Colon (tissue), 2 donors: ENCODE results near the gene GALNT7.

Source experiments
- FAIRE-seq: peaks from 2 replicates; lab custom pipeline; 2012; peaks lifted over from hg19 to GRCh38; lab: Jason Lieb, UNC
- donor health status: control.
- donor health status: control.

The GALNT7 gene

GRCh38 chr4:173360587-173361221, 192.1 kb downstream of the GALNT7 start:
- no peak for FAIRE-seq

GRCh38 chr4:173362666-173363065, 194.1 kb downstream of the GALNT7 start:
- no peak for FAIRE-seq

DNA sequence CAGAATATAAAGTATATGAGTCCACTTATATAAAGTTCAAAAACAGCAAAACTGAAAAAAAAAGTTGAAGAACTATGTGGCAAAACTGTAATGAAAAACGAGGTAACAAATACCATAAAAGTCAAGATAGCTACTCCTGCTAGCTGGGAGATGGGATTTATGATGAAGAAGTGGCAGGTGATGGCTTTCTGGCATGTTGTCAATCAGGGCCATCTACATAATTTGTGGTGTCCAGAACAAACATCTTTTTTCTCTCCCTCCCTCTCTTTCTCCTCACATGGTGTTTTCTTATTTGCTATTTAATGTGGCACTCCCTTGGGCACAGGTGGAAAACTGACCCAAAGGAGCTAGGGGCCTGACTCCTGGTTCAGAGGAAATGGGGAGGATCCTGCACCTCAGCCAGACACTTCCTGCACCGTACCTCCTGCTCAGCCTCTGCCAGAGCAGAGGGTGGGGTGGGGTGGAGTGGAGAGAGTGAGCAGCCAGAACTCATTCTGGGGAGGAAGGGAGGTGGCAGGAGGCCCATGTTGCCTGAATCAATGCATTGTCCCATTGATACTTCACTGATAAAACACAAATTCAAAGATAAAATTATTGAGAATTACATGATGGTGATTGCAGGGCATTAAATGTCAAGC, 196.9 kb downstream of the GALNT7 start:
- no peak for FAIRE-seq

DNA sequence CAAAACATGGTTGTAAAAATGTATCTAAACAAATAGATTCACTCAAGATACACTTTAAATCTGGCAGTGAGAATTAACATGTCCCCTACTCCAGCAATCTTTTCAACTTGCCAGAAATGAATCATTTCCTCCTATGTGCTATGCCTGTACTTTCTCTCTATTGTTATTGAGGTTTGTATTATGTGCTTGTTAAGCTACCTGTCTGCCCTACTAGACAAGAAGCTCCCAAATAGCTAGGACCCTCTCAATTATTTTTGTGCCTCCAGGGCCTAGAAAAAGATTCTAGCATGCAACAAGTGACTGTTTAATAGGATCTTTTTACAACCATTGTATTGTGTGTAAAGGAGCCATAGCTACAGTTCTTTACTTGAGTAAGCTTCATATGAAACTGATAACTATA, 198.7 kb downstream of the GALNT7 start:
- FAIRE-seq: no peak

DNA sequence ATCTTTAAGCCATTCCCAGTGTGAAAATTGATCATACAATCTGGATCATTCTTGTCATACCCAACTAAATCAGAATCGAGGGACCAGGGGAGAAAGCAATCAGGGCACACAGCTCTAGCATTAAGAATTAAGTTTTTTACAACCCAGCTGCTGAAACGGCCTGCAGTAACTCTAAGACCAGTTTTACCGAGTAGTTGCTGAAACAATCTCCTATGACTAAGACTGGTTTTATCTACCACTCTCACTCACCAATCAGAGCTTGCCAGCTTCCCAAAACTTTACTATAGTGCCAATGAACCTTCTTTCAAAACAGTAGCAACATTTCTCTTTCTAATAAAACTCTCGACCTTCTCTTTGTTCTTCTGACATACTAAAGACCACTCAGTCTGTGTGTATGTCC, 199.3 kb downstream of the GALNT7 start:
- no peak for FAIRE-seq

DNA sequence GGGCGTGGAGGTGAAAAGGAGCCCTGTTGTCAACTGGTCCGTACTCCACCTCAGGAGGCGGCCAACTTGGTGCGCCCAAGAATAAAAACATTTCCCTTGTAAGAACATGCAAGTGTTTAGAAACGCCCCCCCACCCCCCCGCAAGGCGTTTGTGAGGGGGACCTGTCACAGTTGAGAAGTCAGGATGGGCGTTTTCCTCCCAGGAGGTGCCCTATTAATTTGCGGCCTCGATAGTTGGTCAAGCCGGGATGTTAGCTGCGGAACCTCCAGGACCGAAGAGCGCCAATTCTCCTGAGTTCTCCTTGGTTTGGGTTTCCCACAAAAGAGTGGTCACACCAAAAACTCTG, 201.5 kb downstream of the GALNT7 start:
- FAIRE-seq: no peak

DNA sequence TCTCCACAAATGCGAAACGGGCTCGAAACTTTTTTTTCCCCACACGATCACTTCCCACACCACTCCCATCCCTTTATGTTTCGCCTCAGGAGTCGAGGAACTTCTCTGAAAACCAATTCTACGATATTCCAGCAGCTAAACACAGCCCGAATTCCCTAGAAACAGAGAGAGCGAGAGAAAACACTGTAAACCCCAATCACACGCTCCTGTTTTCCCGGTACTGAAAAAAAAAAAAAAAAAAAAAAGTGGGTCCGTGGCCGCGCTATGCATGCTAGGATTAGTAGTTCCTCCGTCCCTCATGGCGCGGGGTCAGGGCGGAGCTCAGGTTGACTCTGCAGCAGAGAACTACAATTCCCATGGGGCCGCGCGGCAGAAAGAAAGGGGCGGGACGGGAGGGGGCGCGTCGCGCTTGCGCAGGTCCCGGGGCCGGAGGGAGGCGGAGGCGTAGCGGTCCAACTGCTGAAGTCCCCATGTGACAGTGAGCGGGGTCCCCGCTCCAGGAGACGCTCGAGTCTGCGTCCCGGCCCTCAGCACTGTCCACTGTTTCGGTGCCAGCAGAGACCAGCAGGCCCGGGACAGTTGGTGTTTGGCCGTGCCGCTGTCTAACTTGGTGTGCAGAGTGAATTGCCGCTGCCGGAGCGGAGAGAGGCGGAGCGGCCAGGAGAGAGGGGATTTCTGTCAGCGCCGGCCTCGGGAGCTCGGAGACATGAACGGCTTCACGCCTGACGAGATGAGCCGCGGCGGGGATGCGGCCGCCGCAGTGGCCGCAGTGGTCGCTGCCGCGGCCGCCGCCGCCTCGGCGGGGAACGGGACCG, 202.1 kb downstream of the GALNT7 start, which contains the start of gene SAP30:
Gene SAP30 (plus strand): TSS at position 478 of the 815 bp plus-strand sequence. CDS start 229 bp downstream, at position 707.
- no peak for FAIRE-seq

GRCh38 chr4:173371292-173372192, 202.9 kb downstream of the GALNT7 start:
- FAIRE-seq: no peak
